PFSK-1 (cell line): ENCODE data around the gene MFSD6.

ENCODE experiments used
- POLR2AphosphoS5 ChIP-seq: IDR thresholded peaks from 2 replicates; pipeline ENCODE4 v1.6.1; 2012; ENCODE audit warnings: low read depth, mild to moderate bottlenecking, control low read depth, low read length, moderate library complexity
- REST ChIP-seq, 2 experiments: IDR thresholded peaks; 2 replicates each; pipeline versions ENCODE4 v1.6.1 to v1.8.0; 2011 to 2012; ENCODE audit warnings: low read depth in 2 of 2, low read length in 2 of 2, control low read depth in 1 of 2, inconsistent platforms in 1 of 2, mild to moderate bottlenecking in 1 of 2, moderate library complexity in 1 of 2; ENCODE audit not compliant: insufficient read depth in 1 of 2
- SIN3A ChIP-seq: IDR thresholded peaks from 2 replicates; pipeline ENCODE4 v1.6.1; 2012; ENCODE audit warnings: mild to moderate bottlenecking, low read length, moderate library complexity, borderline replicate concordance; ENCODE audit not compliant: insufficient read depth
- TAF1 ChIP-seq: IDR thresholded peaks from 2 replicates; pipeline ENCODE4 v1.6.1; 2012; ENCODE audit warnings: low read length, control low read depth, borderline replicate concordance; ENCODE audit not compliant: insufficient read depth

DNA sequence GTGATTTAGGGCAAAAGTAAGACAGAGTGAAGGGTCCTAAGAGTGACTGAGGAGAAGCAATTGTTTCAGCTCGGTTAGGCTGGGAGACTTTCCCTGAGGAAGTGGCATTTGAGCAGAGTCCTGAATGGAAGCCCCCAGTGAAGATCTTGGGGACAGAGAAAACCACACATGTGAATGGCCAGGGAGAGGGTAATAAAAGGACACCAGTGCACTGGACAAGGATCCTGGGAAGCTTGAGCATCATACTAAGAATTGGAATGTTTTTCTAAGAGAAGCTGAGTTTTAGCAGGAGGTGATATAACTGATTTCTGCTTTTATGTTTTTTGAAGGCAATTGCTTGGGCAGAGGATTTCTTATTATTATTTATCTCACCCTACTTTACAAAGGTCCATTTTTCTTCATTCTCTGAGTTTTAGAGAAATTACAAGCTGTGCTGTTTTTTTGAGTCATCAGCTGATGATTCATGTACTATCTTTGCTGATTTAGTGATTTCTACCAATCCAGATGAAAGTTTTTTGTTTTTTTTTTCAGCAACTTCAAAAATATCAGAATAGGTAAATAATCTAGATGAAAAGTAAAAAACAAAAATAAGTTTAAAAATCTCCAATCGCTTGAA lies 43.5 kb downstream of the MFSD6 start:
- TF ChIP-seq POLR2AphosphoS5 (no peak), REST (IDR thresholded peaks at IDR 0.05; ENCODE audit: insufficient read depth in 1 of 2, low read depth in 2 of 2, low read length in 2 of 2) (no peak), TAF1 (no peak), SIN3A (no peak)
